Activated CD4-positive, alpha-beta T cell treated with anti-CD3 and anti-CD28 coated beads, Interleukin-2, Interleukin-4, amounts not matched to agents 100 ng/mL and 50 ng/mL, durations not matched to agents 16 hours and 8 hours (primary cell): Measurements from ENCODE around the gene RNF113A.
A peak's percentile ranks its signal among the peaks of the same experiment; 100 is the strongest.
"Not testable (repeated sequence)": the region's sequence is repeated elsewhere in the genome, so short reads cannot be mapped to it uniquely, and the experiment has no call there.

Experiments used
- DNase-seq: peaks from one replicate; pipeline ENCODE4 v3.0.0-alpha.2; 2020; ENCODE audit warnings: low spot score

RNF113A gene

GRCh38 chrX:119833905-119834304, 37.6 kb downstream of the RNF113A start:
- no peak for DNase-seq

- DNase-seq = no peak
Observed at GRCh38 chrX:119828446-119828845, 43.1 kb downstream of the RNF113A start.

DNA sequence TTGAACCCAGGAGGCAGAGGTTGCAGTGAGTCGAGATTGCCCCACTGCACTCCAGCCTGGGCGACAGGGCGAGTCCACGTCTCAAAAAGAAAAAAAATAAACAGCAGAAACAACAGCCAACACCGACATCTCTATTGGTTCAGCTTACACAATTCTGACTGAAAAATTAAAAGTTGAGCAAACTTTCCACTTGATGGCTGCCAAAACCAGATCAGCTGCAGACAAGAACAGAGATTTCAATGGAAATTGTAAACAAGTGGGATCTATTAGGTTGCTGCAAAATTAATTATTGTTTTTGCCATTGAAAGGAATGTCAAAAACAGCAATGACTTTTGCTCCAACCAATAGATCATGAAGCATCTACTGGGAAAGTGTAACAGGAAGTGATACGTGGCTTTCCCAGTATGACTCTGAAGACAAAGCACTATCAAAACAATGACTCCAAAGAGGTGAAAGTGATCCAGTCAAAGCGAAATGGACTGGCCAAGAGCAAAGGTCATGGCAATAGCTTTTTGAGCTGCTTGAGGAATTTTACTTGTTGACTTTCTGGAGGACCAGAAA, 45.1 kb downstream of the RNF113A start:
- peak; percentile 53 for DNase-seq

- DNase-seq = not testable (repeated sequence)
Observed at GRCh38 chrX:119824221-119824620, 47.3 kb downstream of the RNF113A start.

- peak; percentile 29 for DNase-seq
Observed at GRCh38 chrX:119821703-119822102, 49.8 kb downstream of the RNF113A start.
